GM13976 (cell line): ENCODE measurements around the gene SHTN1.

ENCODE experiments used
- DNase-seq: peaks from one replicate; pipeline ENCODE4 v3.0.0; 2012; ENCODE audit warnings: low spot score
- in situ Hi-C: fragments of 300-500 bp; cut with MboI; formaldehyde crosslinking; loops from one replicate; pipeline ENCODE4 v1.12.0; 2022; ENCODE audit warnings: low sequenced_read_pairs, mixed read lengths, inconsistent platforms; ENCODE audit not compliant: unreplicated experiment
- TF ChIP-seq, protein P1 (sequence below): IDR thresholded peaks from 2 replicates; pipeline ENCODE4 v1.5.1; 2012; ENCODE audit warnings: borderline replicate concordance, mild to moderate bottlenecking; ENCODE audit not compliant: insufficient read depth; ENCODE audit errors: extremely low read depth, missing control alignments, control extremely low read depth

The SHTN1 gene

DNA sequence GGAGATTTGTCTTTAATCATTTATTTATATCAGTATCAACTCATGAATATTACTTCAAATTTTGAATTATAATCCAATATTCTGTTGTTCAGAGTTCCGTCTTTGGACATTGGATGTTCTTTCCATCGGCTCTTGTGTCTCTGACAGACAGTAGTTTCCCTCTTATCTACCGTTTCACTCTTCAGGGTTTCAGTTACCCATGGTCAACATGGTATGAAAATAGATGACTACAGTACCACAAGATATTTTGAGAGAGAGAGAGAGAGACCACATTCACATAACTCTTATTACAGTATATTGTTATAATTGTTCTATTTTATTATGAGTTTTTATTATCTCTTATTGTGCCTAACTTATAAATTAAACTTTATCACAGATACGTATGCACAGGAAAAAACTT is 6.8 kb downstream of the SHTN1 start:
- TF ChIP-seq, protein P1, sequence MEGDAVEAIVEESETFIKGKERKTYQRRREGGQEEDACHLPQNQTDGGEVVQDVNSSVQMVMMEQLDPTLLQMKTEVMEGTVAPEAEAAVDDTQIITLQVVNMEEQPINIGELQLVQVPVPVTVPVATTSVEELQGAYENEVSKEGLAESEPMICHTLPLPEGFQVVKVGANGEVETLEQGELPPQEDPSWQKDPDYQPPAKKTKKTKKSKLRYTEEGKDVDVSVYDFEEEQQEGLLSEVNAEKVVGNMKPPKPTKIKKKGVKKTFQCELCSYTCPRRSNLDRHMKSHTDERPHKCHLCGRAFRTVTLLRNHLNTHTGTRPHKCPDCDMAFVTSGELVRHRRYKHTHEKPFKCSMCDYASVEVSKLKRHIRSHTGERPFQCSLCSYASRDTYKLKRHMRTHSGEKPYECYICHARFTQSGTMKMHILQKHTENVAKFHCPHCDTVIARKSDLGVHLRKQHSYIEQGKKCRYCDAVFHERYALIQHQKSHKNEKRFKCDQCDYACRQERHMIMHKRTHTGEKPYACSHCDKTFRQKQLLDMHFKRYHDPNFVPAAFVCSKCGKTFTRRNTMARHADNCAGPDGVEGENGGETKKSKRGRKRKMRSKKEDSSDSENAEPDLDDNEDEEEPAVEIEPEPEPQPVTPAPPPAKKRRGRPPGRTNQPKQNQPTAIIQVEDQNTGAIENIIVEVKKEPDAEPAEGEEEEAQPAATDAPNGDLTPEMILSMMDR, result no peak
- DNase-seq, result no peak
- in situ Hi-C loops, result no loop called here

DNA sequence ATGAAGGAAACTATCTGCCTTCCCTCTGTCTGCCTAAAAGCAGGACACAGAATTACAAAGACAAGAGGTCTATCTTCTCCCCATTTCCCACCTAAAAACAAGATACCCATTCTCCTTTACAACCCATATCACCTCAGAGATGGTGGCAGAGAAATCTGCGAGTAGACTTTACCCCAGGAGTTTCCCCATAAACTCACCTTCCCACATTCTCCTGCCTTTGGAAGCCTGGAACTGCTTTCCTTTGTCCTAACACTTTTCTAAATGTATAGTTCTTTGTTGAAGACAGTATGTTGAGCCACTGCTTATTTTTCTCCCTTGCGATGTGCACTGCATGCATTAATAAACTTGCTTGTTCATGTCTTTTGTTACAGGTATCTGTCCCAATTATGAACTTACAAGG is 8.0 kb downstream of the SHTN1 start:
- no peak for DNase-seq
- in situ Hi-C loops, result no loop called here
- TF ChIP-seq, protein P1, result no peak

DNA sequence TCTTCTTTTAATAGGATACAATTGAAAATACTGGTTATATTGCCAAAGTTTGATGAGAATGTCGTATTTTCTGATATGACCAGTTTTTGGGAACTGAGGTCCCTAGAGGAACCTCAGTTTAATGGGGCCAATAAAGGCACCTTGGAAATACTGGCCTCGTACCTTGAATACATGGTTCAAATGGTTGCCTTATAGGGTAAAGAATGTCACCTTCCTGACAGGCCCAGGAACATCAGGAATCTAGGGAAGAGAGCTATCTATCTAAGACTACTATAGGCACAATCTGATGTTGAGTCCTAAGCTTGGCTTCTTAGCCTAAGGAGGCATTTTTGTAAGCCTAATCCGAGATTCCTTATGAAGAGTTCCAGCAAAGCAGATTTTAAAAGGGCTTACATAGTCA is 9.3 kb downstream of the SHTN1 start:
- in situ Hi-C loops, result no loop called here
- no peak for DNase-seq
- TF ChIP-seq, protein P1, result no peak

DNA sequence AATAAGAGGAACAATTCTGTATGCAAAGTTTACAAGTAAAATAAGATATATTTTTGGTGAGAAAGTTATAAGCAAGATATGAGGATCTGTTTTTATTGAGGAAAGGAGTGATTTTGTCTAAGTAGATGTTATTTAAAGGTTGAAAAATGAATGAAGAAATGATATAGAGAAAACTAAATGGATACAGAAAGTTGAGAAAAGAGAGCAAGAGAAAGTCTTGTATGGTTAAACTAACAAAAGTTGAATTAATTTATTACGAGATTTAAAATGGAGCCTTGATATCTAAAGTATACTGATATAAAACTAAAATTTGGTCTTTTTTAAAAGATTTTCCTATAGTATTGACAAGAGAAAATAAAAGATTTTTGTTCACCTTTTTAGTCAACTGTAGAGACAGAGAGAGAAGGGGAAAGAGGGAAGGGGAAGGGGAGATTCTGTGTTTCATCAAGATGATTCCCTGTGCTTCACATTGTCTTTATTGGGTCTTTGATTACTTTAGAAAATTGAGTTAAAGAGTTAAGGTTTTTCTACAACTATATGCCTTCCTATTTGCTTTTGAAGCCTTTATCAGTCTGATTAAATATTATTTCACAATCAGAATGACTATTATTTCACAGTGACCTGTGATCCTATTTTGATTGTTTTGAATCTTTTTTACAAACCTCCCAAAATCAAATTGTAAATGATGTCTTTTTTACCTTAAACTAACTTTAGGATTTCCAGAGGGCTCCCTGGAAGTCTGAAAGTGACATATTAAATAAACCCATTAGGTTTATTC is 10.7 kb downstream of the SHTN1 start:
- DNase-seq, result no peak
- in situ Hi-C loops, result no loop called here
- TF ChIP-seq, protein P1, result no peak

DNA sequence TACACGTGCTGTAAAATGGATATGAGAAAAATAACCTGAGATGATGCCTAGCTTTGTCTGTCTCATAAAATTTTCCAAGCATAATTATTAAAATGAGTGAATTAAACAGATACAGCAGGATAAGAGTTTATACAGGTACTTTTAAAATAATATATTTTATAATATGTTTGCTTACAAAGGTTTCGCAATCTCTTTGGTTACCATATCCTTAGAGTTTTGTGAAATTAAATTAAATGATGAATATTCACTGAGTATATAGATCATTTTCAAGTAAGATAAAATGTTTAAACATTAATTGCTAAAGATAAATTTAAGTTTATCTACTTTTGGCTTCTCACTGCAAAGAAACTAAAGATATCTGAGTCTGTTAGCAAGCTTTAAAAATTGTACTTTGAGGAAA is 11.4 kb downstream of the SHTN1 start:
- in situ Hi-C loops, result no loop called here
- no peak for DNase-seq
- TF ChIP-seq, protein P1, result no peak

DNA sequence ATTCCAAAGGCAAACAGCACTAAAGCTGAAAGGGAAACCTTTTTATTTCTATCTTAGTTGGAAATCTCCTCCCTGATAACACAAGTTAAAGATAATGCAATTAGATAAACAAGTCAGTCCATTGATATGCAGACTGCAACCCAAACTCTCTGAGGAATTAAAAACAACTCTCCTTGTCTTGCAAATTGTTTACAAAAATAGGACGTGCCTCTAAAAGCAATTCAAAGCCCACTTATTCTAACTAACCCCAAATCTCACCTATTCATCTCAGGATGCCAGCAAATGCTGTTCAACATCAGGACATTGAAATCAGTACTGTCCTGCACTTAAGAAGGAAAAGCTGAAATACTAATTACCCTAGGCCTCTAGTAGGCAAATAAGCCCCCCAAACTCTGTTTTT is 12.8 kb downstream of the SHTN1 start:
- TF ChIP-seq, protein P1, result no peak
- no peak for DNase-seq
- in situ Hi-C loops, result no loop called here
